Measurements from ENCODE around the gene PSG6.
"Not testable (repeated sequence)": the region's sequence is repeated elsewhere in the genome, so short reads cannot be mapped to it uniquely, and the experiment has no call there.

The PSG6 gene

DNA sequence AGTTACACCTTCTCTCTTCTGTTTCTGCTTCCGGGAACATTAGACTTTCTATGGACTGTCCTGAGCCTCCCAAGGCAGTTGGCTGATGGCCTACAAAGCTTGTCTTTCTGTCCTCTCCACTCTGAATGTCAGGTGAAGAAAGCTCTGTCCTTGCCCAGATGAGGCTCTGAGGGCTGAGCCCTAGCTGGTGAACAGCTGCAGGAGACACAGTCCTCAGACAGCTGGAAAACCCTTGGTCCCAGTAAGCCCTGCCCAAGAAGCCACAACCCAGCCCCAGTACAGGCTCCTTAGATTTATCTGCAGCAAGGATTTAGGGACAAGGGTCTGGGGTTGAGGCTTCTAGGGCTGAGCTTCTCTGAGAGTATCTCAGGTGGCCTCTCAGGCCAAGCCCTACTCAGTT lies 64.5 kb downstream of the PSG6 start:
- in situ Hi-C loops (cut with MboI; ENCODE audit: low sequenced_read_pairs) = not testable (repeated sequence)

DNA sequence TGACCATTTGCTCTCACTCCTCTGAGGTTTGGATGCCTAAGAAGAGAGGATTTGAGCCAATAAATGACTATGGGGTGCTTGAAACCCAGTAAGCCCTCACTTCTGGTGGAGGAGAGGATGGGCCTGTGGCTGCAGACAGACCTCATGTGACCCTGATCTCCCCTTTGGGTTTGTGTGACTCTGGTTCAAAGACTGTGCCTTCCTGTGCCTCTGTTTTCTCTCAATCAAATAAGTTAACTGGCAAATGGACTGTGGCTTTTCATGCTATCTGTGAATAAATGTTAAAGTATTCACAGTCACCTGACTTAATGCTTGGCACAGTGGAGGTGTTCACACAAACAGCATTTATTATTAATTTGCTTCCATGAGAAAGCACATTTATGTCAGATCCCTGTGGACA lies 64.9 kb downstream of the PSG6 start:
- in situ Hi-C loops (cut with MboI; ENCODE audit: low sequenced_read_pairs) = not testable (repeated sequence)
